Neural cell (in vitro differentiated cells): ENCODE measurements around the gene TBC1D9. TPM values are rescaled to one million over a fixed set of nuclear protein-coding genes. Genes with fewer than 3 reads are reported as not detected.

ENCODE experiments used
- H2AFZ ChIP-seq: fragments of 200-600, 300-800 bp; sonication (generic), shearing (Covaris generic); 2 replicates; pipeline ENCODE4 v1.6.0; 2014; ENCODE audit warnings: low read depth, mild to moderate bottlenecking, antibody characterized with exemption, low read length, moderate library complexity
- H3F3A ChIP-seq: fragments of 200-600 bp; shearing (Covaris generic); 2 replicates; pipeline ENCODE4 v1.6.1; 2016; ENCODE audit warnings: mild to moderate bottlenecking, moderate library complexity, mixed read lengths, antibody characterized with exemption, low read length; ENCODE audit not compliant: insufficient read depth, poor library complexity, severe bottlenecking
- H3K27ac ChIP-seq: fragments of 200-600, 300-800 bp; sonication (generic), shearing (Covaris generic); 2 replicates; pipeline ENCODE4 v1.5.1; 2014; ENCODE audit warnings: mild to moderate bottlenecking, low read length, moderate library complexity
- H3K27me3 ChIP-seq: fragments of 300-800, 200-600 bp; sonication (generic), shearing (Covaris generic); 2 replicates; pipeline ENCODE4 v1.6.0; 2014; ENCODE audit warnings: mild to moderate bottlenecking, low read depth, low read length, moderate library complexity; ENCODE audit not compliant: insufficient read depth
- H3K36me3 ChIP-seq: fragments of 300-800, 200-600 bp; sonication (generic), shearing (Covaris generic); 2 replicates; pipeline ENCODE4 v1.5.1; 2014; ENCODE audit warnings: mild to moderate bottlenecking, antibody characterized with exemption, low read length, moderate library complexity; ENCODE audit not compliant: insufficient read depth
- H3K4me2 ChIP-seq: fragments of 300-800, 200-600 bp; sonication (generic), shearing (Covaris generic); 2 replicates; pipeline ENCODE4 v1.6.0; 2014; ENCODE audit warnings: mild to moderate bottlenecking, low read length
- H3K4me3 ChIP-seq: fragments of 300-800, 200-600 bp; sonication (generic), shearing (Covaris generic); 2 replicates; pipeline ENCODE4 v1.5.1; 2014; ENCODE audit warnings: mild to moderate bottlenecking, low read length, moderate library complexity
- H3K79me2 ChIP-seq: fragments of 200-600 bp; shearing (Covaris generic); replicated peaks from 2 replicates; pipeline ENCODE4 v1.6.0; 2014; ENCODE audit warnings: mild to moderate bottlenecking, low read length, moderate library complexity; ENCODE audit not compliant: insufficient read depth
- H3K9ac ChIP-seq: fragments of 300-800, 200-600 bp; sonication (generic), shearing (Covaris generic); 2 replicates; pipeline ENCODE4 v1.6.1; 2016; ENCODE audit warnings: mild to moderate bottlenecking, low read length, mixed read lengths
- H3K9me2 ChIP-seq: fragments of 200-600 bp; shearing (Covaris generic); 2 replicates; pipeline ENCODE4 v1.6.1; 2016; ENCODE audit warnings: mild to moderate bottlenecking, low read length, mixed read lengths; ENCODE audit not compliant: insufficient read depth
- H3K9me3 ChIP-seq: fragments of 200-600, 300-800 bp; sonication (generic), shearing (Covaris generic); 2 replicates; pipeline ENCODE4 v1.6.1; 2016; ENCODE audit warnings: mild to moderate bottlenecking, mixed run types, low read length, moderate library complexity, mixed read lengths
- H4K20me1 ChIP-seq: fragments of 200-600 bp; shearing (Covaris generic); 2 replicates; pipeline ENCODE4 v1.6.1; 2016; ENCODE audit warnings: mild to moderate bottlenecking, mixed run types; ENCODE audit not compliant: insufficient read depth
- EP300 ChIP-seq: fragments of 450-650 bp; conservative IDR thresholded peaks from 2 replicates; pipeline ENCODE4 v1.6.1; 2014; ENCODE audit warnings: antibody characterized with exemption, mild to moderate bottlenecking, moderate library complexity; ENCODE audit not compliant: poor library complexity, severe bottlenecking
- EZH2 ChIP-seq: fragments of 200-600, 300-800 bp; shearing (Covaris generic), sonication (generic); IDR thresholded peaks from 2 replicates; pipeline ENCODE4 v1.6.1; 2014; ENCODE audit warnings: antibody characterized with exemption, low read length, borderline replicate concordance, mild to moderate bottlenecking; ENCODE audit not compliant: insufficient read depth, poor library complexity, severe bottlenecking
- MXI1 ChIP-seq: fragments of 450-650 bp; conservative IDR thresholded peaks from 2 replicates; pipeline ENCODE4 v1.6.1; 2014; ENCODE audit warnings: antibody characterized with exemption, mild to moderate bottlenecking; ENCODE audit not compliant: poor library complexity, severe bottlenecking
- TAF1 ChIP-seq: IDR thresholded peaks from 2 replicates; pipeline ENCODE4 v1.6.1; 2012; ENCODE audit warnings: low read depth
- polyA plus RNA-seq: library from polyadenylated mRNA; depleted of rRNA; stranded (reverse); fragments of >200 nt; gene quantifications from 2 replicates; pipeline ENCODE4 v1.2.3, GENCODE V29; 2014
- small RNA-seq, 3 experiments: library from RNA; depleted of rRNA; stranded (forward); fragments of <200 nt; gene quantifications; one replicate each; pipeline ENCODE3, GENCODE V24; 2012
- TF ChIP-seq, protein P1 (sequence below): IDR thresholded peaks from 2 replicates; pipeline ENCODE4 v1.6.1; 2012; ENCODE audit warnings: borderline replicate concordance
- TF ChIP-seq, protein P2 (sequence below): fragments of 450-650 bp; IDR thresholded peaks from 2 replicates; pipeline ENCODE4 v1.5.1; 2014; ENCODE audit warnings: antibody characterized with exemption, mild to moderate bottlenecking, moderate library complexity; ENCODE audit not compliant: poor library complexity, severe bottlenecking

The TBC1D9 gene
- polyA plus RNA-seq, 1 donor from 2014 or later = 42.8 TPM

DNA sequence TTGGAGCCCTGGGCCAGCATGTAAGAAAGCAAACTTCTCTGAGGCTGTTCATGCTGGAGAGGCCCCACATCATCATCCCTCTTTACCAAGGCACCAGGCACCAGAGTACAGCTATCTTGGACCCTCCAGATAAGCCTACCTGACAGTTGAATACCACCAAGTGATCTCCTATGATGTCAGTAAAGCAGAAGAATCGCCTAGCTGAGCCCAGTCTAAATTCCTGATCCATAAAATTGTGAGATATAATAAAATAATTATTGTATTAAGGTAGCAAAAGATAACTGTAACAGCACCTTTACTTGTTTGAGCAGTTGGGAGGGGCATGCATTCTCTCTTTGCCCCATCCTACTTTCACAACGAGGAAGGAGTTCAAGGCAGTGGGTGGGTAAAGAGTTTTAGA lies 184.6 kb downstream of the TBC1D9 start:
- Histone ChIP-seq H4K20me1 (no peaks in the 10 kb centered on the region), H3K9ac (no peak overlapping the region), H3K9me3 (no peaks in the 10 kb centered on the region), H3K36me3 (no peaks in the 10 kb centered on the region), H3K4me3 (no peak overlapping the region), H3K27ac (no peak overlapping the region), H3K9me2 (no peaks in the 10 kb centered on the region), H3K79me2 (no peaks in the 10 kb centered on the region), H3F3A (no peaks in the 10 kb centered on the region), H2AFZ (no peak overlapping the region), H3K27me3 (peaks cover 39% of the 10 kb centered on the region), H3K4me2 (no peak overlapping the region)
- TF ChIP-seq EZH2 = no peak
- no peak for TF ChIP-seq EP300
- TF ChIP-seq, protein P1, sequence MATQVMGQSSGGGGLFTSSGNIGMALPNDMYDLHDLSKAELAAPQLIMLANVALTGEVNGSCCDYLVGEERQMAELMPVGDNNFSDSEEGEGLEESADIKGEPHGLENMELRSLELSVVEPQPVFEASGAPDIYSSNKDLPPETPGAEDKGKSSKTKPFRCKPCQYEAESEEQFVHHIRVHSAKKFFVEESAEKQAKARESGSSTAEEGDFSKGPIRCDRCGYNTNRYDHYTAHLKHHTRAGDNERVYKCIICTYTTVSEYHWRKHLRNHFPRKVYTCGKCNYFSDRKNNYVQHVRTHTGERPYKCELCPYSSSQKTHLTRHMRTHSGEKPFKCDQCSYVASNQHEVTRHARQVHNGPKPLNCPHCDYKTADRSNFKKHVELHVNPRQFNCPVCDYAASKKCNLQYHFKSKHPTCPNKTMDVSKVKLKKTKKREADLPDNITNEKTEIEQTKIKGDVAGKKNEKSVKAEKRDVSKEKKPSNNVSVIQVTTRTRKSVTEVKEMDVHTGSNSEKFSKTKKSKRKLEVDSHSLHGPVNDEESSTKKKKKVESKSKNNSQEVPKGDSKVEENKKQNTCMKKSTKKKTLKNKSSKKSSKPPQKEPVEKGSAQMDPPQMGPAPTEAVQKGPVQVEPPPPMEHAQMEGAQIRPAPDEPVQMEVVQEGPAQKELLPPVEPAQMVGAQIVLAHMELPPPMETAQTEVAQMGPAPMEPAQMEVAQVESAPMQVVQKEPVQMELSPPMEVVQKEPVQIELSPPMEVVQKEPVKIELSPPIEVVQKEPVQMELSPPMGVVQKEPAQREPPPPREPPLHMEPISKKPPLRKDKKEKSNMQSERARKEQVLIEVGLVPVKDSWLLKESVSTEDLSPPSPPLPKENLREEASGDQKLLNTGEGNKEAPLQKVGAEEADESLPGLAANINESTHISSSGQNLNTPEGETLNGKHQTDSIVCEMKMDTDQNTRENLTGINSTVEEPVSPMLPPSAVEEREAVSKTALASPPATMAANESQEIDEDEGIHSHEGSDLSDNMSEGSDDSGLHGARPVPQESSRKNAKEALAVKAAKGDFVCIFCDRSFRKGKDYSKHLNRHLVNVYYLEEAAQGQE = no peak
- no peak for TF ChIP-seq MXI1
- TF ChIP-seq, protein P2, sequence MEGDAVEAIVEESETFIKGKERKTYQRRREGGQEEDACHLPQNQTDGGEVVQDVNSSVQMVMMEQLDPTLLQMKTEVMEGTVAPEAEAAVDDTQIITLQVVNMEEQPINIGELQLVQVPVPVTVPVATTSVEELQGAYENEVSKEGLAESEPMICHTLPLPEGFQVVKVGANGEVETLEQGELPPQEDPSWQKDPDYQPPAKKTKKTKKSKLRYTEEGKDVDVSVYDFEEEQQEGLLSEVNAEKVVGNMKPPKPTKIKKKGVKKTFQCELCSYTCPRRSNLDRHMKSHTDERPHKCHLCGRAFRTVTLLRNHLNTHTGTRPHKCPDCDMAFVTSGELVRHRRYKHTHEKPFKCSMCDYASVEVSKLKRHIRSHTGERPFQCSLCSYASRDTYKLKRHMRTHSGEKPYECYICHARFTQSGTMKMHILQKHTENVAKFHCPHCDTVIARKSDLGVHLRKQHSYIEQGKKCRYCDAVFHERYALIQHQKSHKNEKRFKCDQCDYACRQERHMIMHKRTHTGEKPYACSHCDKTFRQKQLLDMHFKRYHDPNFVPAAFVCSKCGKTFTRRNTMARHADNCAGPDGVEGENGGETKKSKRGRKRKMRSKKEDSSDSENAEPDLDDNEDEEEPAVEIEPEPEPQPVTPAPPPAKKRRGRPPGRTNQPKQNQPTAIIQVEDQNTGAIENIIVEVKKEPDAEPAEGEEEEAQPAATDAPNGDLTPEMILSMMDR = no peak
- TF ChIP-seq TAF1 = no peak

Small RNAs within 50 kb of the gene (small RNA-seq; reads per million reads assigned to genes)
- gene AC108019.1 (0 reads per million in 3 experiments), gene RF00019 (0 to 1.2 (median 0) reads per million in 3 experiments), gene RN7SL152P (0 to 0.10 (median 0) reads per million in 3 experiments), gene RNY1P14 (0 to 3.8 (median 0.03) reads per million in 3 experiments)

Other genes starting within 250 kb of the TBC1D9 start
- 81.8 and 101 TPM in 2 replicates for gene ELMOD2, start 232.2 kb downstream of the TBC1D9 start, polyA plus RNA-seq
- not detected in 2 replicates for gene UCP1, start 187.4 kb downstream of the TBC1D9 start, polyA plus RNA-seq